ENCODE data around the gene POU2F3. TPM values are rescaled to one million over a fixed set of nuclear protein-coding genes. Genes with fewer than 3 reads are reported as not detected.

POU2F3 gene
- total RNA-seq, 1 experiment from 2014 or later: not detected

- DNase-seq: no peak
- H3K4me3 ChIP-seq: no peak overlapping the region
These were observed 104.5 kb downstream of the POU2F3 start for GRCh38 chr11:120344302-120345004.

GRCh38 chr11:120346233-120346632 is 106.3 kb downstream of the POU2F3 start:
- DNase-seq: no peak
- H3K36me3 ChIP-seq: peaks cover 8% of the 10 kb centered on the region
- H3K4me3 ChIP-seq: no peak overlapping the region
- H3K9me3 ChIP-seq: peaks cover 3% of the 10 kb centered on the region; the same call in 1 of the 2 replicates
- H3K27me3 ChIP-seq: no peaks in the 10 kb centered on the region

More at GRCh38 chr11:120344302-120345004, 104.5 kb downstream of the POU2F3 start:
- Histone ChIP-seq H3K27me3 (no peaks in the 10 kb centered on the region), H3K36me3 (peaks cover 4% of the 10 kb centered on the region), H3K9me3 (peaks cover 3% of the 10 kb centered on the region; the same call in 1 of the 2 replicates)

GRCh38 chr11:120350637-120351036 is 110.7 kb downstream of the POU2F3 start:
- Histone ChIP-seq H3K27me3 (no peaks in the 10 kb centered on the region), H3K9me3 (no peaks in the 10 kb centered on the region), H3K4me3 (no peak overlapping the region), H3K36me3 (peaks cover 10% of the 10 kb centered on the region)
- DNase-seq: no peak

- Histone ChIP-seq H3K9me3 (no peaks in the 10 kb centered on the region), H3K4me3 (no peak overlapping the region), H3K36me3 (peaks cover 10% of the 10 kb centered on the region), H3K27me3 (no peaks in the 10 kb centered on the region)
- DNase-seq: no peak
These were observed 112.5 kb downstream of the POU2F3 start for GRCh38 chr11:120352405-120352804.

GRCh38 chr11:120354068-120354467 is 114.1 kb downstream of the POU2F3 start:
- no peak for DNase-seq
- Histone ChIP-seq H3K9me3 (no peaks in the 10 kb centered on the region), H3K36me3 (peaks cover 10% of the 10 kb centered on the region), H3K4me3 (no peak overlapping the region), H3K27me3 (no peaks in the 10 kb centered on the region)

- Histone ChIP-seq H3K4me3 (no peak overlapping the region), H3K9me3 (no peaks in the 10 kb centered on the region), H3K27me3 (no peaks in the 10 kb centered on the region), H3K36me3 (peaks cover 11% of the 10 kb centered on the region)
- no peak for DNase-seq
These were observed 114.8 kb downstream of the POU2F3 start for GRCh38 chr11:120354779-120355178.

GRCh38 chr11:120357620-120358019 is 117.7 kb downstream of the POU2F3 start:
- H3K9me3 ChIP-seq: no peaks in the 10 kb centered on the region

GRCh38 chr11:120358729-120359128 is 118.8 kb downstream of the POU2F3 start:
- no peak for DNase-seq
- Histone ChIP-seq H3K4me3 (no peak overlapping the region), H3K27me3 (no peaks in the 10 kb centered on the region), H3K36me3 (peaks cover 7% of the 10 kb centered on the region), H3K9me3 (no peaks in the 10 kb centered on the region)

More at GRCh38 chr11:120357620-120358019, 117.7 kb downstream of the POU2F3 start:
- H3K4me3 ChIP-seq: no peak overlapping the region
- H3K36me3 ChIP-seq: peaks cover 11% of the 10 kb centered on the region
- H3K27me3 ChIP-seq: no peaks in the 10 kb centered on the region
- DNase-seq: no peak

GRCh38 chr11:120363436-120363835 is 123.5 kb downstream of the POU2F3 start:
- Histone ChIP-seq H3K9me3 (no peaks in the 10 kb centered on the region), H3K27me3 (no peaks in the 10 kb centered on the region), H3K4me3 (no peak overlapping the region), H3K36me3 (peaks cover 5% of the 10 kb centered on the region; the same call in 1 of the 2 replicates)
- DNase-seq: no peak

GRCh38 chr11:120365512-120365911 is 125.6 kb downstream of the POU2F3 start:
- no peaks in the 10 kb centered on the region for H3K9me3 ChIP-seq
- peaks cover 3% of the 10 kb centered on the region; the same call in 1 of the 2 replicates for H3K36me3 ChIP-seq
- DNase-seq: no peak
- H3K27me3 ChIP-seq: no peaks in the 10 kb centered on the region
- H3K4me3 ChIP-seq: no peak overlapping the region

Other genes starting within 250 kb of the POU2F3 start
- gene TRIM29, start 102.0 kb upstream of the POU2F3 start, total RNA-seq (2014; rRNA removed; shearing (Covaris generic); ENCODE audit: low replicate concordance): not detected in 2 replicates
- 13.5 and 35.9 TPM in 2 replicates for gene OAF, start 29.1 kb upstream of the POU2F3 start, total RNA-seq (2014; rRNA removed; shearing (Covaris generic); ENCODE audit: low replicate concordance)
- gene TLCD5, start 85.2 kb downstream of the POU2F3 start, total RNA-seq (2014; rRNA removed; shearing (Covaris generic); ENCODE audit: low replicate concordance): 7.3 and 8.1 TPM in 2 replicates
- gene ARHGEF12, start 96.3 kb downstream of the POU2F3 start, total RNA-seq (2014; rRNA removed; shearing (Covaris generic); ENCODE audit: low replicate concordance): 28.1 and 32.5 TPM in 2 replicates

All from MG63 (cell line).